ENCODE measurements around the gene NGDN. TPM values are rescaled to one million over a fixed set of nuclear protein-coding genes. Genes with fewer than 3 reads are reported as not detected.
"Not testable (repeated sequence)": the region's sequence is repeated elsewhere in the genome, so short reads cannot be mapped to it uniquely, and the experiment has no call there.

Gene NGDN
- total RNA-seq, 1 donor from 2014 or later = 37.7 TPM

- no peak for DNase-seq (ENCODE audit: low spot score)
- no peaks in the 10 kb centered on the region for H3K36me3 Mint-ChIP-seq (ENCODE audit: low read depth, unreplicated experiment)
Measured at GRCh38 chr14:23449314-23449713, 20.2 kb upstream of the NGDN start.

GRCh38 chr14:23450379-23450778 is 19.1 kb upstream of the NGDN start:
- H3K9me3 Mint-ChIP-seq (ENCODE audit: unreplicated experiment) = no peaks in the 10 kb centered on the region
- peaks cover 1% of the 10 kb centered on the region for H3K27me3 Mint-ChIP-seq (ENCODE audit: unreplicated experiment)
- peaks cover 18% of the 10 kb centered on the region for H3K4me1 Mint-ChIP-seq (ENCODE audit: unreplicated experiment)
- no peak overlapping the region for H3K27ac Mint-ChIP-seq (ENCODE audit: unreplicated experiment)
- H3K4me3 Mint-ChIP-seq (ENCODE audit: unreplicated experiment) = no peak overlapping the region
- TF ChIP-seq CTCF (IDR thresholded peaks at IDR 0.05; ENCODE audit: unreplicated experiment) = no peak
- no peaks in the 10 kb centered on the region for H3K36me3 Mint-ChIP-seq (ENCODE audit: low read depth, unreplicated experiment)
- DNase-seq (ENCODE audit: low spot score) = no peak

More at GRCh38 chr14:23449314-23449713, 20.2 kb upstream of the NGDN start:
- Mint-ChIP-seq H3K27me3 (ENCODE audit: unreplicated experiment) (peaks cover 1% of the 10 kb centered on the region), H3K4me3 (ENCODE audit: unreplicated experiment) (no peak overlapping the region), H3K9me3 (ENCODE audit: unreplicated experiment) (no peaks in the 10 kb centered on the region), H3K4me1 (ENCODE audit: unreplicated experiment) (peaks cover 10% of the 10 kb centered on the region), H3K27ac (ENCODE audit: unreplicated experiment) (no peak overlapping the region)
- TF ChIP-seq CTCF (IDR thresholded peaks at IDR 0.05; ENCODE audit: unreplicated experiment) = no peak

GRCh38 chr14:23452237-23452636 is 17.3 kb upstream of the NGDN start:
- DNase-seq (ENCODE audit: low spot score) = no peak
- peaks cover 18% of the 10 kb centered on the region for H3K4me1 Mint-ChIP-seq (ENCODE audit: unreplicated experiment)
- H3K9me3 Mint-ChIP-seq (ENCODE audit: unreplicated experiment) = no peaks in the 10 kb centered on the region
- H3K4me3 Mint-ChIP-seq (ENCODE audit: unreplicated experiment) = no peak overlapping the region
- no peak overlapping the region for H3K27ac Mint-ChIP-seq (ENCODE audit: unreplicated experiment)
- no peak for TF ChIP-seq CTCF (IDR thresholded peaks at IDR 0.05; ENCODE audit: unreplicated experiment)
- peaks cover 1% of the 10 kb centered on the region for H3K27me3 Mint-ChIP-seq (ENCODE audit: unreplicated experiment)
- H3K36me3 Mint-ChIP-seq (ENCODE audit: low read depth, unreplicated experiment) = no peaks in the 10 kb centered on the region

GRCh38 chr14:23454445-23454856 is 15.1 kb upstream of the NGDN start:
- no peaks in the 10 kb centered on the region for H3K27me3 Mint-ChIP-seq (ENCODE audit: unreplicated experiment)
- no peaks in the 10 kb centered on the region for H3K36me3 Mint-ChIP-seq (ENCODE audit: low read depth, unreplicated experiment)
- no peak for TF ChIP-seq CTCF (IDR thresholded peaks at IDR 0.05; ENCODE audit: unreplicated experiment)
- peaks cover 18% of the 10 kb centered on the region for H3K4me1 Mint-ChIP-seq (ENCODE audit: unreplicated experiment)
- no peaks in the 10 kb centered on the region for H3K9me3 Mint-ChIP-seq (ENCODE audit: unreplicated experiment)
- peak overlapping the region; percentile 83 for H3K27ac Mint-ChIP-seq (ENCODE audit: unreplicated experiment)
- H3K4me3 Mint-ChIP-seq (ENCODE audit: unreplicated experiment) = no peak overlapping the region
- peak; percentile 21 for DNase-seq (ENCODE audit: low spot score)

- peaks cover 18% of the 10 kb centered on the region for H3K4me1 Mint-ChIP-seq (ENCODE audit: unreplicated experiment)
- H3K27me3 Mint-ChIP-seq (ENCODE audit: unreplicated experiment); H3K27ac Mint-ChIP-seq (ENCODE audit: unreplicated experiment); H3K4me3 Mint-ChIP-seq (ENCODE audit: unreplicated experiment); H3K9me3 Mint-ChIP-seq (ENCODE audit: unreplicated experiment); H3K36me3 Mint-ChIP-seq (ENCODE audit: low read depth, unreplicated experiment); DNase-seq (ENCODE audit: low spot score): not testable (repeated sequence)
Measured at GRCh38 chr14:23456883-23457586, 12.5 kb upstream of the NGDN start.

Measured in endothelial cell (in vitro differentiated cells).